Fibroblast of pulmonary artery (primary cell): ENCODE data around the gene TRERF1.

ENCODE experiments used
- DNase-seq: peaks from one replicate; pipeline ENCODE4 v3.0.0-alpha.2; 2010; ENCODE audit warnings: low read depth
- H3K4me3 ChIP-seq: replicated peaks from 2 replicates; pipeline ENCODE4 v1.5.1; 2011; ENCODE audit warnings: low read depth, mild to moderate bottlenecking, control low read depth, low read length, moderate library complexity
- TF ChIP-seq, protein P1 (sequence below): IDR thresholded peaks from 2 replicates; pipeline ENCODE4 v1.5.1; 2011; ENCODE audit warnings: mild to moderate bottlenecking, control low read depth, low read length, inconsistent platforms; ENCODE audit errors: missing control alignments

The TRERF1 gene

GRCh38 chr6:42322676-42323075, 129.1 kb downstream of the TRERF1 start:
- TF ChIP-seq, protein P1, sequence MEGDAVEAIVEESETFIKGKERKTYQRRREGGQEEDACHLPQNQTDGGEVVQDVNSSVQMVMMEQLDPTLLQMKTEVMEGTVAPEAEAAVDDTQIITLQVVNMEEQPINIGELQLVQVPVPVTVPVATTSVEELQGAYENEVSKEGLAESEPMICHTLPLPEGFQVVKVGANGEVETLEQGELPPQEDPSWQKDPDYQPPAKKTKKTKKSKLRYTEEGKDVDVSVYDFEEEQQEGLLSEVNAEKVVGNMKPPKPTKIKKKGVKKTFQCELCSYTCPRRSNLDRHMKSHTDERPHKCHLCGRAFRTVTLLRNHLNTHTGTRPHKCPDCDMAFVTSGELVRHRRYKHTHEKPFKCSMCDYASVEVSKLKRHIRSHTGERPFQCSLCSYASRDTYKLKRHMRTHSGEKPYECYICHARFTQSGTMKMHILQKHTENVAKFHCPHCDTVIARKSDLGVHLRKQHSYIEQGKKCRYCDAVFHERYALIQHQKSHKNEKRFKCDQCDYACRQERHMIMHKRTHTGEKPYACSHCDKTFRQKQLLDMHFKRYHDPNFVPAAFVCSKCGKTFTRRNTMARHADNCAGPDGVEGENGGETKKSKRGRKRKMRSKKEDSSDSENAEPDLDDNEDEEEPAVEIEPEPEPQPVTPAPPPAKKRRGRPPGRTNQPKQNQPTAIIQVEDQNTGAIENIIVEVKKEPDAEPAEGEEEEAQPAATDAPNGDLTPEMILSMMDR, result no peak
- no peak overlapping the region for H3K4me3 ChIP-seq
- no peak for DNase-seq

DNA sequence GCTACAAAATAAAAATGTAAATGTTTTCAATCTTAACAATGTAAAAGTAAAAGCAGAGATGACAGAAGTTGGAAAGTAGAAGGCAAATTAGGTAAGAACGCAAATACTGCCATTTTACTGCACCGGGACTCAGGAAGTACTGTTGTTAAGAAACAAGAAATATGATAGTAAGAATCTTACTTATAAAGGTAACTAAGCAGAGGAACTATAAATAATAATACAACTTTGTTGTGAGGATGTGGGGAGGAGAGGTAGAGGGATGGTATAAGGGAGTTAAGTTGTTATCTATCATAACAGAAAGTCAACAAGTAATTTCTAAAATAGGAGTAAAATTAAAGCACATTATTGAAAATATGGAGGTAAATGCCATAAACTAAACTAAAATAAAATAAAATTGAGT, 129.8 kb downstream of the TRERF1 start:
- no peak overlapping the region for H3K4me3 ChIP-seq
- DNase-seq, result no peak
- TF ChIP-seq, protein P1, result no peak

GRCh38 chr6:42320762-42321161, 131.0 kb downstream of the TRERF1 start:
- TF ChIP-seq, protein P1, result no peak
- no peak overlapping the region for H3K4me3 ChIP-seq
- peak; percentile 56 for DNase-seq

DNA sequence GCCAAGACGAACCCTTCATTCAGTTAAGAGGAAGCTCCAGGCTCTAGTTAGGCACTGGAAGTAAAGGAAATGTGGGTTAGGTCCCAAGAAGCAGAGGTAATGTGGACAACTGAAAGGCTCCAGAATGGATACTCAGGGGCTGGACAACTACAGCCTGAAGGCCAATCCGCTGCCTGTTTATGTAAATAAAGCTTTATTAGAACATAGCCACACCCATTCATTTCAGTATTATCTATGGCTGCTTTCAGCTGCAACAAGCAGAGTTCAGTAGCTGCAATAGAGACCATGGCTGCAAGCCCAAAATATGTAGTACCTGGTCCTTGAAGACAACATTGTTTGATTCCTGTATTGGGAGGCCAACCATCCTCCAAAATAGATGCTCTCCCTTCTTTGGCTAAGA, 133.2 kb downstream of the TRERF1 start:
- H3K4me3 ChIP-seq, result no peak overlapping the region
- DNase-seq, result no peak
- TF ChIP-seq, protein P1, result no peak

GRCh38 chr6:42316981-42317380, 134.7 kb downstream of the TRERF1 start:
- H3K4me3 ChIP-seq, result no peak overlapping the region
- TF ChIP-seq, protein P1, result no peak
- DNase-seq, result no peak

GRCh38 chr6:42315991-42316970, 135.4 kb downstream of the TRERF1 start:
- TF ChIP-seq, protein P1, result no peak
- no peak overlapping the region for H3K4me3 ChIP-seq
- peak; percentile 94 for DNase-seq
